Smooth muscle cell of the brain vasculature (primary cell): ENCODE measurements around the gene RBX1.
"Not testable (repeated sequence)": the region's sequence is repeated elsewhere in the genome, so short reads cannot be mapped to it uniquely, and the experiment has no call there.

Source experiments
- DNase-seq: peaks from one replicate; pipeline ENCODE4 v3.0.0-alpha.2; 2012; ENCODE audit warnings: low read depth, low spot score

The RBX1 gene

GRCh38 chr22:40972587-40972986, 21.4 kb downstream of the RBX1 start:
- DNase-seq = no peak

GRCh38 chr22:40973144-40973543, 22.0 kb downstream of the RBX1 start:
- DNase-seq = no peak

GRCh38 chr22:40975366-40975765, 24.2 kb downstream of the RBX1 start:
- no peak for DNase-seq

- no peak for DNase-seq
These were observed 25.9 kb downstream of the RBX1 start for GRCh38 chr22:40976866-40977700.

- DNase-seq = no peak
These were observed 28.0 kb downstream of the RBX1 start for GRCh38 chr22:40979198-40979597.

- DNase-seq = no peak
These were observed 28.7 kb downstream of the RBX1 start for GRCh38 chr22:40979871-40980270.

- no peak for DNase-seq
These were observed 31.6 kb downstream of the RBX1 start for GRCh38 chr22:40982482-40983385.

GRCh38 chr22:40991298-40991697, 40.1 kb downstream of the RBX1 start:
- no peak for DNase-seq

GRCh38 chr22:40995821-40996220, 44.6 kb downstream of the RBX1 start:
- DNase-seq = no peak

- DNase-seq = no peak
These were observed 46.3 kb downstream of the RBX1 start for GRCh38 chr22:40997520-40997919.

GRCh38 chr22:41000040-41000565, 48.9 kb downstream of the RBX1 start:
- no peak for DNase-seq

- DNase-seq = no peak
These were observed 50.0 kb downstream of the RBX1 start for GRCh38 chr22:41000941-41001721.

GRCh38 chr22:41001722-41002122, 50.5 kb downstream of the RBX1 start:
- DNase-seq = no peak

GRCh38 chr22:41002386-41002785, 51.2 kb downstream of the RBX1 start:
- DNase-seq = not testable (repeated sequence)

- DNase-seq = no peak
These were observed 51.9 kb downstream of the RBX1 start for GRCh38 chr22:41003066-41003465.

- no peak for DNase-seq
These were observed 52.8 kb downstream of the RBX1 start for GRCh38 chr22:41003976-41004375.

GRCh38 chr22:41009222-41009948, 58.2 kb downstream of the RBX1 start:
- peak; percentile 18 for DNase-seq

GRCh38 chr22:41015003-41015402, 63.8 kb downstream of the RBX1 start:
- DNase-seq = no peak

GRCh38 chr22:41021061-41021612, 70.0 kb downstream of the RBX1 start:
- DNase-seq = no peak

GRCh38 chr22:41021613-41022454, 70.7 kb downstream of the RBX1 start:
- DNase-seq = peak; percentile 20
